ENCODE data around the gene FCHSD2.

The FCHSD2 gene

DNA sequence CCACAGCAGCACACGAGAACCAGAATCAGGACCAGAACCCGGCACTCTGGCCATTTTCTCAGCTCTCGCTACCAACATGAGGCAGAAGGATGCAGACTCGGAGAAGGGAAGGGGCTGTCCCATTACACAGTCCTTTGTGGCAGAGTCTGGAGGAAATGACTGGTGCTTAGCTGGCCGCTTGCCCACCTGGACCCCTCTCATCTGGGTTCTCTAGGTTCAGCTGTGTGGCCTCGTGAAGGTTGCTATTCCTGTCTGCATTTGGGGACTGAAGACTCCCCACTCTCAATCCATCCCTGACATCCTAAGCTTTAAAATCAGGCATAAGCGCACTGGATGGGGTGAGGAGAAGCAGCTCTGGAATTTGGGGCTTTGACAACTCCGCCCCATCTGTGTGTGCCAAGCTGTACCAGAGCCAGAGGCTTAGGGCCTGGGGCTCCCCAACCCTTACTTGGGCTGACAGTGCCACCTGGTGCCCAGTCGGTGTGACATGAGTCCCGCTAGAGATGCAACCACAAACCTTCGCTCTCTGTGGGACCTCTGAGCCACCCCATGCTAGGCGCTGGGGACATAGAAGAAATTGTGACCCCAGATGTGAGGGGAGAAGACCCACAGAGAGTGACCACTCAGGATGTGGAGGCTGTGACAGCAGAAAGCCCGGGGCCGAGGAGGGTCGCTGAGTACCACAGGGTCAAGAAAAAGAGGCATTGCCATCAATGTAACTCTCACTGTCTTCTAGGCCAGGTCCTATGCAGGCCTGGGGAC, 35.8 kb upstream of the FCHSD2 start:
- peaks cover 3 to 4% of the 10 kb centered on the region in 2 donors for H3K27me3 Mint-ChIP-seq
- H3K27ac Mint-ChIP-seq = no peak overlapping the region
- H3K4me1 Mint-ChIP-seq (ENCODE audit: low read depth in 2 of 2) = peaks cover 0 to 6% of the 10 kb centered on the region in 2 donors
- H3K4me3 Mint-ChIP-seq = no peak overlapping the region
- ATAC-seq (replicated peaks) (peak; percentile 100), DNase-seq (peak; percentile 72 to 75 (median 74))
- no peaks in the 10 kb centered on the region for H3K36me3 Mint-ChIP-seq (ENCODE audit: insufficient read depth)
- no peaks in the 10 kb centered on the region for H3K9me3 Mint-ChIP-seq

DNA sequence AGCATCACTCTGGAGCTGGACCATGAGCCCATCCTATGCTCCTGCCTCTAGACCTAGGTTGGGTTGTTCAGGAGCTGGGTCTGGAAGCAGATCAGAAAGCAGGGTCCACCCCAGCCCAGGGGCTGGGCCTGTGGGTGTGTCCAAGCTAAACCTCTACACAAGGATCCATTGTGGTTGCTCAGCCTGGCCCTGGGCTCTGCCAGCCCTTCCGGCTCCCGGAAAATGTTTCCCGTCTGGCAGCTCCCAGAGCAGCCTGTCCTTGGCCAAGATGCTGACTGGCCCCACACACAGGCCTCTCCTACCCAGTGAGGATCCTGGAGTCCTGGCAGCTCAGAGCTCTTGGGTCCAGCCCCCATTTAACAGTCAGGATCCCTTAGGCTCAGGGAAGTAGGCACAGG, 35.3 kb upstream of the FCHSD2 start:
- Mint-ChIP-seq H3K27me3 (no peaks in the 10 kb centered on the region), H3K4me3 (no peak overlapping the region), H3K27ac (no peak overlapping the region), H3K4me1 (ENCODE audit: low read depth in 2 of 2) (peaks cover 0 to 6% of the 10 kb centered on the region in 2 donors), H3K36me3 (ENCODE audit: insufficient read depth) (no peaks in the 10 kb centered on the region), H3K9me3 (no peaks in the 10 kb centered on the region)
- no peak for ATAC-seq (replicated peaks)
- DNase-seq = no peak

DNA sequence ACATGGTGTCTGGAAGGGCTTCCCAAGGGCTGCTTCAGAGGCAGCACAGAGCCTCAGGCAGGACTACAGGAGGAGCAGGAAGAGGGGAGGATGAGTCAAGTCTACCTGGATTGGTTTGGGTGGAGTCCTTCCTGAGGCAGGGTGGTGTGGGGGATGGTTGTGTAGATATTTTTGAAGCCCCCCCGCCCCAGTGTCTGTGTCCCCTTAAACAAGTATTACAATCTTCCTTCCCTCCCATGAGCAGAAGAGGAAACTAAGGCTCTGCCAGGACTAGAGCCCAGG, 34.7 kb upstream of the FCHSD2 start:
- H3K4me1 Mint-ChIP-seq (ENCODE audit: low read depth in 2 of 2) = peaks cover 0 to 6% of the 10 kb centered on the region in 2 donors
- ATAC-seq (replicated peaks) = no peak
- no peak for DNase-seq
- no peak overlapping the region for H3K4me3 Mint-ChIP-seq
- peak overlapping the region in 1 of 2 donors; percentile 18 for H3K27ac Mint-ChIP-seq
- H3K9me3 Mint-ChIP-seq = no peaks in the 10 kb centered on the region
- no peaks in the 10 kb centered on the region for H3K36me3 Mint-ChIP-seq (ENCODE audit: insufficient read depth)
- H3K27me3 Mint-ChIP-seq = no peaks in the 10 kb centered on the region

DNA sequence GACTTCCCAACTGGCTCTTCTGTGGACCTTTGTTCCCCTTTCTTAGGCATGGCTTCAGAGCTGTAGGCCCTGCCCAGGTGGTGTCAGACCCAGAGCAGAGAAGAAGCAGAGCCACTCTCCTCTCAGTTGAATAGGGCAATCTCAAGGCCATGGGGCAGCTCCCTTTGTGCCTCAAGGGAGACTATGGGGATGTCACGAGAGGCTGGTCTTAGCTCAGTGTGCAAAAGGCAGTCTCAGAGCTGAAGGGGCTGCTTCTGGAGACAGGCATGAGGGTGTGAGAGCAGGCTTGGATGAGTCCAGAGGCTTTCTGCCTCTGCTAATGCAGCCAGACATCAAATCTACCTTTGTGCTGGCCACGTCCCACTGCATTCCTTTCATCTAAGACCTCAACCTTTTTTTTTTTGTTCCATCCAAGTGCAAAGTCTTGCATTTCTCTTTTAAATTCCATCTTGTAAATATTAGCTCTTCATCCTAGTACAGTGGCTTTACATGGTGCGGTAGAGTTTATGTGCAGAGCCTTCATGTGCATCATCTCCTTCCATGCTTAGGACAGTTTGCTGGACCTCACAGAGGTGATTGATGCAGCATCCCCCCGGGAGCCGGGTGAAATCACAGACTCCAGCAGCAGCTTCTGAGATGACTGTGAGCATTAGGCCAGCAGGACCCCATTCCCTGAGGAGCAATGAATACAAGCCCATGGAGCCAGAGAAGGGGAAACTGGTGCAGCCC, 34.2 kb upstream of the FCHSD2 start:
- no peaks in the 10 kb centered on the region for H3K27me3 Mint-ChIP-seq
- no peak for DNase-seq
- peaks cover 0 to 6% of the 10 kb centered on the region in 2 donors for H3K4me1 Mint-ChIP-seq (ENCODE audit: low read depth in 2 of 2)
- ATAC-seq (replicated peaks) = no peak
- H3K4me3 Mint-ChIP-seq = no peak overlapping the region
- no peaks in the 10 kb centered on the region for H3K9me3 Mint-ChIP-seq
- H3K36me3 Mint-ChIP-seq (ENCODE audit: insufficient read depth) = no peaks in the 10 kb centered on the region
- H3K27ac Mint-ChIP-seq = peak overlapping the region in 1 of 2 donors; percentile 18

DNA sequence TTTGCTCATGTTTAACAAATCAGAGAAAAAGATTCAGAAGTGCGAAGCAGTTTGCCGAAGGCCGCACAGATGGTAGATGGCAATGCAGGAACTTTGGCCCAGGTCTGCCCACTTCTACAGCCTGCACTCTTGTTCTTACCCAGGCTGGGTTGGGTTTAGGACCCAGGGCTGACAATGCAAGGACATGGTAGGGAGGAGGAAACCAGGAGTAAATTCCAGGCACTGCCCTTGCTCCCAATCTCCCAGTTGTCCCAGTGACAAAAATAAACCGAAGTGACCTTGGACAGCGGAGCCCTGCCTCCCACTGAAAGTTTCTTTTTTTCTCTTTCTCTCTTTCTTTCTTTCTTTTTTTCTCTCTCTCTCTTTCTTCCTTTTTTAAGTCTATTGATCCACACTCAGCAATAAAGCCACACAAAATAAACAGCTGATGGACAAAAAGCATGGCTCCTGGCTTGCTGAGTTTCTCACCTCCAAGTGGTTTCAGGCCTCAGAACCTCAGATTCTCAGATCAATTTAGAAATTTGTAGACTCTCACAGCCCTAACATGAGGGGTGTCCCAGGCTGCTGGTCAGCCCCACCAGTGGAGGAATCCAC, 33.5 kb upstream of the FCHSD2 start:
- no peaks in the 10 kb centered on the region for H3K27me3 Mint-ChIP-seq

DNA sequence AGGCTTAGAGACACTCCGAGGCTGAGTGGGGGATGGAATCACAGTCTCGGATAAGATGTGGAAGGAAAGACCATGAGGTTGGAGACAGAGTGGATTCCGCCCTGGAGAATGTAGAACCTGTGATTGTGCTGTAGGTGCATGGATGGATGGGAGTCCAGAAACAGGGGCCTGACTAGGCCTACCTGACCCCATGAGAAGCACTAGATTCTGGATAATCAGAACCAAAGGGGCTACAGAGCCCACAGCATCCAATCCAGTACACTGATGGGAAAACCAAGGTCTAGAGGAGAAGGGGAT, 32.3 kb upstream of the FCHSD2 start:
- DNase-seq (no peak), ATAC-seq (replicated peaks) (no peak)
- no peaks in the 10 kb centered on the region for H3K27me3 Mint-ChIP-seq
- no peaks in the 10 kb centered on the region for H3K36me3 Mint-ChIP-seq (ENCODE audit: insufficient read depth)
- H3K4me1 Mint-ChIP-seq (ENCODE audit: low read depth in 2 of 2) = peaks cover 0 to 6% of the 10 kb centered on the region in 2 donors
- H3K4me3 Mint-ChIP-seq = no peak overlapping the region
- peak overlapping the region; percentile 39 to 70 for H3K27ac Mint-ChIP-seq
- no peaks in the 10 kb centered on the region for H3K9me3 Mint-ChIP-seq

More for the DNA sequence above, 33.5 kb upstream of the FCHSD2 start:
- no peak overlapping the region for H3K27ac Mint-ChIP-seq
- no peaks in the 10 kb centered on the region for H3K36me3 Mint-ChIP-seq (ENCODE audit: insufficient read depth)
- H3K4me1 Mint-ChIP-seq (ENCODE audit: low read depth in 2 of 2) = peaks cover 0 to 6% of the 10 kb centered on the region in 2 donors
- H3K9me3 Mint-ChIP-seq = no peaks in the 10 kb centered on the region
- H3K4me3 Mint-ChIP-seq = no peak overlapping the region
- ATAC-seq (replicated peaks) = no peak
- no peak for DNase-seq

DNA sequence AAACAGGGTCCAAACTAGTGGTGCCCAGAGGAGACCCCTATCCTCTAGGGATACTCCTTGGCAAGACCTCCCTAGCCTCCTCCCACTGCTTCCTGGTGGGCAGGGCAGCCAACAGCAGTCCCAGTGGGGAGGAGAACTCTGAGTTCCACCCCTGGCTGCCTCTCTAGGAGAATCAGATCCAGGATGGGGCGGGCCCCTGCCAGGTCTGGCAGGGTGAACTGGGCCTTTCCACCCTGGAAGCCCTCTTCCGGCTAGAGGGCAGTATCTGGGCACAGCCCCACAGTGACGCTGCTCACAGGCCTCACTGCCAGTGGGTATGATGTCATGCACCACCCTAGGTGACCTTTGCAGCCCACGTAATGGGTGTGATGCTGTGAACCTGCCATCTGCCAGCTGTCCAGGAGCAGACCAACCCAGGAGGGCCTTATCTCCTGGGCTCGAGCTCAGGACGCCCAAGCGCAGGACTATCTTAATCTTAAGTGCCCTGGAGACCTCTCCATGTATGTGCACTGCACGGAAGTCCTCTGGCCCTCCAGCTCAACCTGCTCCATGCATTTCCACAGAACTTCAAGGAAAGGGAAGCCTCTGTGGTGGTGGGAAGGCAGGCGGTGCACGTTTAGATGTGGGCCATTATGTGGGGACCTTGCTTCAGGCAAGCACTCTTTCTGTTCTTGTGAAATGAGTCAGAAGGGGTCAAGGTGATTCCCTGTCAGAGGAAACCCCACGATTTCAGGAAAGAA, 31.8 kb upstream of the FCHSD2 start:
- H3K4me1 Mint-ChIP-seq (ENCODE audit: low read depth in 2 of 2) = peaks cover 0 to 6% of the 10 kb centered on the region in 2 donors
- H3K27ac Mint-ChIP-seq = peak overlapping the region; percentile 39 to 70
- H3K36me3 Mint-ChIP-seq (ENCODE audit: insufficient read depth) = no peaks in the 10 kb centered on the region
- H3K27me3 Mint-ChIP-seq = peaks cover 0 to 4% of the 10 kb centered on the region in 2 donors
- H3K9me3 Mint-ChIP-seq = no peaks in the 10 kb centered on the region
- no peak for ATAC-seq (replicated peaks)
- DNase-seq = no peak
- no peak overlapping the region for H3K4me3 Mint-ChIP-seq

DNA sequence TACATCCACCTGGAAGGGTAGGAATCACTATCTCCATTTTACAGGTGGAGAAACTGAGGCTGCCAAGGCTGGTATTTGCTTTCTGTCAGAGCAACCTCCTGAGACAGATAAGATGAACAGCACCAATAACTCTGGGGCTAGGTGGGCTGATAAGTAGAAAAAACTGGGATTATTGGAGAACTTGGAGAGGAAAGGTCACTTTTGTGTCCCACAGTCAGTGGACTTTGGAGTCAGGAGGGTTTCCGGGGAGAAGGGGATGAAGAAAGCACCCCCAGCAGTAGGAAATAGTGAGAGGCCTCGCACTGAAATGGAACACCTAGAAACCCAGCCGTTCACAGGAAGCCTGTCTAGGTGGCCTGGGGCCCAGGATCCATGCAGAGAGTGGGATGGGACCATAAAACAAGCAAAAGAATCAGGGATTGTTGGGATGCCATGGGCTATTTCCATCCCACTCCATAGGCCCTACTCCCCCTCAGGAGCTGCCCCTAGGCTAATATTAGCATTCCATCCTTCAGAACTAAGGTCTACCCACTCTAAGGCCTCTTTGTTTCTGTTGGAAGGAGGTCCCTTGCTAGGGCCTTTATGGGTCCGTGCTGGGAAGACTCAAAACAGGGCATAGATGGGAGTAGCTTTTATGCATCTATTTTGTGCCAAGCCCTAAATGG, 31.0 kb upstream of the FCHSD2 start:
- Mint-ChIP-seq H3K4me3 (no peak overlapping the region), H3K27ac (no peak overlapping the region), H3K27me3 (peaks cover 0 to 10% of the 10 kb centered on the region in 2 donors), H3K4me1 (ENCODE audit: low read depth in 2 of 2) (peaks cover 0 to 5% of the 10 kb centered on the region in 2 donors), H3K9me3 (no peaks in the 10 kb centered on the region), H3K36me3 (ENCODE audit: insufficient read depth) (no peaks in the 10 kb centered on the region)
- ATAC-seq (replicated peaks) = no peak
- no peak for DNase-seq

DNA sequence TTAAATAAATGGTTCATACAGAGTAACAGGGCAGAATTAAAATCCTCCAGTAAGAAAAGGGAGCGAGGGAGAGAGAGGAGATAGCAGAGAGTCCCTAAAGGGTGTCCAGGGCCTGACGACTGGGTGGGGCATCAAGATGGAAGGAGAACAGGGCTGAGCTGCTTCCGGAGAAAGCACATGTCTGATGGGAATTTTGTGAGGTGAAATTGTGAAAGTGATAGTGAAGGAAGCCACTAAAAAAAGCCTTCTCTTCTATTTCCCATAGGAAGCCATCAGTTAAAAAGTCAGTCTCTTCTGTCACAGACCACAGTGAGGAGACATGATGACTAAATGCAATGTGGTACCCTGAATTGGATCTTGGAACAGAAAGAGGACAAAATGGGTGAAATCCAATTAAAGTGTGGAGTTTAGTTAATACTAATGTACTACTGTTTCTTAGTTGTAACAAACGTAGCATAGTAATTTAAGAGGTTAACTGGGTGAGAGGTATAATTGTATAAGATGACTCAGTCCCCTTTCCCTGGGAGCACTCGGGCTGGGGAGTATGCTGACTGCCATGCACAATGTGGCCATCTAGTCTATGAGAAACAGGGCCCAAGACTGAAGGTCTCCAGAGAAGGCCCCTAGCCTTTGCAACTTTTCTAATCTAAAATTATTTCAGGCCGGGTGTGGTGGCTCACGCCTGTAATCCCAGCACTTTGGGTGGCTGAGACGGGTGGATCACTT, 29.5 kb upstream of the FCHSD2 start:
- Mint-ChIP-seq H3K36me3 (ENCODE audit: insufficient read depth) (no peaks in the 10 kb centered on the region), H3K27ac (no peak overlapping the region), H3K9me3 (no peaks in the 10 kb centered on the region), H3K4me3 (no peak overlapping the region), H3K27me3 (peaks cover 0 to 19% of the 10 kb centered on the region in 2 donors), H3K4me1 (ENCODE audit: low read depth in 2 of 2) (peaks cover 0 to 1% of the 10 kb centered on the region in 2 donors)
- no peak for DNase-seq
- ATAC-seq (replicated peaks) = no peak

DNA sequence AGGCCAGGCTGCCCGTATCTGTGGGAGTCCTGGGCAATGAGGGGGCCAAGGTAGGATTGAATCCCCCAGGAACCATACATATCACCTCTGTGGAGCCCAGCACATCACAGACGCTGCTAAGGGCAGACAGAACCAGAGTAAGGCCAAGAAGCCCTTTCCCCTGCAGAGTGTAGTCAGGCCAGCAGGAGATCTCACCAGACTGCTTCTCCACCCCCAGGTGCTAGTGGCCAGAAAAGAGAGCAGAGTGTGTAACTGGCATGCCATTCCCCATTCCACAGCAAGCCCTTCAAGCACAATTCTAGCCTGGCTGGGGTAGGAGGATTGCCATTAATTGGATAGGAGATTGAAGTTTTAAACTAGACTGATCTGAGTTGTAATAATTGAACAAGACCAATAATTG, 28.0 kb upstream of the FCHSD2 start:
- Mint-ChIP-seq H3K27me3 (peaks cover 0 to 19% of the 10 kb centered on the region in 2 donors), H3K4me1 (ENCODE audit: low read depth in 2 of 2) (peaks cover 0 to under 1% of the 10 kb centered on the region in 2 donors), H3K36me3 (ENCODE audit: insufficient read depth) (no peaks in the 10 kb centered on the region), H3K27ac (no peak overlapping the region), H3K4me3 (no peak overlapping the region), H3K9me3 (no peaks in the 10 kb centered on the region)
- ATAC-seq (replicated peaks) (no peak), DNase-seq (no peak)

DNA sequence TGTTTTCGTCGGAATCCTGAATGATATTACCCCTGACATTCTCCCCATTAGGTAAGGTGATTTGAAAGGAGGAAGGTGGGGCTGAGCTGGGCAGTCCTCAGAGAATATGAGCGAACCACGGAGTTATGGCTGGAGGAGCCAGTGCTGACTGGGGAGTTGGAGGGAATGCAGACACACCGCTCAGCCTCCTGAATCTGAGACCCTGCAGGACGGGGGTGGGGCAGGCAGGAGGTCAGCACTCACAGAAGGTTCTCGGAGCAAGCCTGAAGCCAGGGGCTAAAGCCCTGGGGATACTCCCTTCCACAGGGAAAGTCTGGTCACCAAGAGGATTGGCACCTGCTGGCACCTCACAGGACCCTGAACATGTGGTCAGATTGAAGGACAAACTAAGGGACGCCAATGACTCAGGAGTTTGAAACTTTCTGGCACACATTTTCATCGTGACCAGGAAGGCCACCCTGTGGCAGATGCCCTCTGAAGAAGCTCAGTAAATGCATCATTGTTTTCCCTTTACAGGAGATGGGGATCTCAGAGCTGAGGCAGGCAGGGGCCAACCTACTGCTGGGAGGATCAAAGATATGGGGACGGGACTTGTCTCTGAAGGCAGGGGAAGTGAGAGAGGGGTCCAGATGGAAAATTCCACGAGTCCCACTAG, 26.9 kb upstream of the FCHSD2 start:
- Mint-ChIP-seq H3K27ac (no peak overlapping the region), H3K4me3 (no peak overlapping the region), H3K27me3 (peaks cover 0 to 19% of the 10 kb centered on the region in 2 donors)

DNA sequence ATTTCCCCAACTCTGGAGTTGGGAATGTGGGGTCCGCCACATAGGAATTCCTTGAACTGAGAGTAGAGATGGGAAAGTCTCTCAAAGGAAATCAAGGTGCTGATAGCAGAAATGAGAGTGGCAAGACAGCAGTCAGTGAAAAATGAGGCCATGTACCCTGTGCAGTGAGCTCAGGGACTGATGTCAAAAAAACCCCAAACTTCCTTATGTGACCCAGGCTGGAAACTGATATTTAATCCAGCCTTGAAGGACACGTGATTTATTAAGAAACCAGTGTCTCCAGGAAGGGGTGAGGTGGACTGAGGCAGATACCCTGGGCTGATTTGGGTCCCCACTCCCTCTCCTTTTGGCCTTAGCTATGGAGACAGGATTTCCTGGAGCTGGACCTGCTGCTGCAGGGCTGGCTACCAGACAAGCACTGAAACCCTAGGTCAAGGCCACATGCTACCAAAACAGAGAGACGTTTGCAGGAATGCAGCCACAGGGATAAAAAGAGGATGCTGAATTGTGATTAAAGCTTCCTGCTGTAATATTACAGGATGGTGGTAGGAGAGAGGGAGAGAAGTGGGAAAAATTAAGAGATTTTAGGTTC, 25.3 kb upstream of the FCHSD2 start:
- Mint-ChIP-seq H3K4me3 (no peak overlapping the region), H3K4me1 (ENCODE audit: low read depth in 2 of 2) (peaks cover 0 to 2% of the 10 kb centered on the region in 2 donors), H3K27ac (no peak overlapping the region), H3K36me3 (ENCODE audit: insufficient read depth) (no peaks in the 10 kb centered on the region), H3K9me3 (no peaks in the 10 kb centered on the region), H3K27me3 (peaks cover 0 to 19% of the 10 kb centered on the region in 2 donors)
- ATAC-seq (replicated peaks) (no peak), DNase-seq (no peak)

More for the DNA sequence above, 26.9 kb upstream of the FCHSD2 start:
- H3K9me3 Mint-ChIP-seq = no peaks in the 10 kb centered on the region
- DNase-seq (no peak), ATAC-seq (replicated peaks) (no peak)
- peaks cover 0 to 2% of the 10 kb centered on the region in 2 donors for H3K4me1 Mint-ChIP-seq (ENCODE audit: low read depth in 2 of 2)
- H3K36me3 Mint-ChIP-seq (ENCODE audit: insufficient read depth) = no peaks in the 10 kb centered on the region

All from effector memory CD8-positive, alpha-beta T cell (primary cell).